SU-DHL-6 (cell line): ENCODE measurements around the gene PRKCA.
"Not testable (repeated sequence)": the region's sequence is repeated elsewhere in the genome, so short reads cannot be mapped to it uniquely, and the experiment has no call there.

Experiments
- H2AFZ ChIP-seq: fragments of 200-600 bp; sonication (generic); 2 replicates; pipeline ENCODE4 v1.6.1; 2014; ENCODE audit warnings: low read depth, mild to moderate bottlenecking, moderate library complexity, mixed read lengths, antibody characterized with exemption, low read length; ENCODE audit not compliant: severe bottlenecking
- H3F3A ChIP-seq: fragments of 200-600 bp; shearing (Covaris generic); 2 replicates; pipeline ENCODE4 v1.6.0; 2016; ENCODE audit warnings: antibody characterized with exemption, mild to moderate bottlenecking; ENCODE audit not compliant: insufficient read depth
- H3K27ac ChIP-seq: fragments of 200-600 bp; sonication (generic); 2 replicates; pipeline ENCODE4 v1.5.1; 2016; ENCODE audit warnings: low read depth, mild to moderate bottlenecking, low read length, moderate library complexity, mixed read lengths
- H3K27me3 ChIP-seq: fragments of 200-600 bp; sonication (generic), shearing (Covaris generic); 2 replicates; pipeline ENCODE4 v1.6.0; 2014; ENCODE audit warnings: mild to moderate bottlenecking, low read length
- H3K36me3 ChIP-seq: fragments of 200-600 bp; sonication (generic); 2 replicates; pipeline ENCODE4 v1.6.1; 2014; ENCODE audit warnings: mild to moderate bottlenecking, low read length, mixed read lengths
- H3K4me2 ChIP-seq: fragments of 300-600, 200-600 bp; shearing (Covaris generic), sonication (generic); 2 replicates; pipeline ENCODE4 v1.6.0; 2014; ENCODE audit warnings: low read length, low read depth, mild to moderate bottlenecking; ENCODE audit not compliant: poor library complexity, severe bottlenecking
- H3K4me3 ChIP-seq: fragments of 200-600 bp; sonication (generic); 2 replicates; pipeline ENCODE4 v1.5.1; 2014; ENCODE audit warnings: antibody characterized with exemption, low read length, mild to moderate bottlenecking, mixed read lengths; ENCODE audit not compliant: insufficient read depth, poor library complexity, severe bottlenecking
- H3K79me2 ChIP-seq: fragments of 200-600 bp; sonication (generic); 2 replicates; pipeline ENCODE4 v1.6.1; 2014; ENCODE audit warnings: mild to moderate bottlenecking, low read length, moderate library complexity; ENCODE audit not compliant: insufficient read depth
- H3K9ac ChIP-seq: fragments of 200-600 bp; sonication (generic); 2 replicates; pipeline ENCODE4 v1.7.0; 2014; ENCODE audit warnings: mild to moderate bottlenecking, low read length
- H3K9me2 ChIP-seq: fragments of 200-600 bp; sonication (generic); replicated peaks from 2 replicates; pipeline ENCODE4 v1.6.1; 2014; ENCODE audit warnings: low read length; ENCODE audit not compliant: insufficient read depth
- H3K9me3 ChIP-seq: fragments of 200-600 bp; sonication (generic); 2 replicates; pipeline ENCODE4 v1.6.1; 2014; ENCODE audit warnings: low read length, mixed read lengths; ENCODE audit not compliant: insufficient read depth
- H4K20me1 ChIP-seq: fragments of 200-600 bp; sonication (generic); 2 replicates; pipeline ENCODE4 v1.6.1; 2014; ENCODE audit warnings: low read depth, mild to moderate bottlenecking, antibody characterized with exemption, low read length, moderate library complexity, mixed read lengths
- CTCF ChIP-seq: fragments of 200-600 bp; sonication (generic); IDR thresholded peaks from one replicate; pipeline ENCODE4 v1.5.1; 2017; ENCODE audit warnings: antibody characterized with exemption, mild to moderate bottlenecking, low read length, moderate library complexity; ENCODE audit not compliant: insufficient read depth, poor library complexity, severe bottlenecking
- EZH2phosphoT487 ChIP-seq: fragments of 200-600 bp; sonication (generic), shearing (Covaris generic); conservative IDR thresholded peaks from 2 replicates; pipeline ENCODE4 v1.6.1; 2018; ENCODE audit warnings: mild to moderate bottlenecking, antibody characterized with exemption, low read length, moderate library complexity, mixed read lengths

PRKCA gene

GRCh38 chr17:66343531-66344078 lies 41.2 kb downstream of the PRKCA start:
- peaks cover 11% of the 10 kb centered on the region; the same call in 1 of the 2 replicates for H3F3A ChIP-seq
- H3K27me3 ChIP-seq, result no peaks in the 10 kb centered on the region
- no peaks in the 10 kb centered on the region for H3K9me2 ChIP-seq
- no peak overlapping the region for H3K9ac ChIP-seq
- peaks cover 19% of the 10 kb centered on the region for H4K20me1 ChIP-seq
- no peak overlapping the region for H3K4me2 ChIP-seq
- H3K27ac ChIP-seq, result no peak overlapping the region
- peaks cover 98% of the 10 kb centered on the region for H3K79me2 ChIP-seq
- no peak overlapping the region for H3K4me3 ChIP-seq
- no peaks in the 10 kb centered on the region for H3K9me3 ChIP-seq
- TF ChIP-seq CTCF (no peak), EZH2phosphoT487 (no peak)
- H2AFZ ChIP-seq, result no peak overlapping the region
- H3K36me3 ChIP-seq, result 0 out of 2 replicates have a peak, but pooled peaks cover 3% of the 10 kb centered on the region

- TF ChIP-seq CTCF, result no peak
- TF ChIP-seq EZH2phosphoT487, result no peak
- Histone ChIP-seq H3K27me3 (no peaks in the 10 kb centered on the region), H3K27ac (no peak overlapping the region), H3F3A (peaks cover 10% of the 10 kb centered on the region; the same call in 1 of the 2 replicates), H3K79me2 (peaks cover 98% of the 10 kb centered on the region), H3K4me2 (no peak overlapping the region), H4K20me1 (peaks cover 21% of the 10 kb centered on the region), H3K9me3 (no peaks in the 10 kb centered on the region), H2AFZ (no peak overlapping the region), H3K9ac (no peak overlapping the region), H3K4me3 (no peak overlapping the region), H3K9me2 (no peaks in the 10 kb centered on the region), H3K36me3 (0 out of 2 replicates have a peak, but pooled peaks cover 3% of the 10 kb centered on the region)
Measured at GRCh38 chr17:66344473-66344872, 42.1 kb downstream of the PRKCA start.

GRCh38 chr17:66345264-66345663 lies 42.9 kb downstream of the PRKCA start:
- H3K27ac ChIP-seq, result no peak overlapping the region

GRCh38 chr17:66345949-66346638 lies 43.7 kb downstream of the PRKCA start:
- not testable (repeated sequence) for H3F3A ChIP-seq, H3K27me3 ChIP-seq, H3K4me2 ChIP-seq, H3K9ac ChIP-seq, H2AFZ ChIP-seq, H3K4me3 ChIP-seq, H3K9me2 ChIP-seq, H3K36me3 ChIP-seq, H3K9me3 ChIP-seq, H3K27ac ChIP-seq
- peaks cover 98% of the 10 kb centered on the region for H3K79me2 ChIP-seq
- peaks cover 21% of the 10 kb centered on the region for H4K20me1 ChIP-seq

More at GRCh38 chr17:66345264-66345663, 42.9 kb downstream of the PRKCA start:
- no peaks in the 10 kb centered on the region for H3K9me3 ChIP-seq
- peaks cover 6% of the 10 kb centered on the region; the same call in 1 of the 2 replicates for H3F3A ChIP-seq
- H3K79me2 ChIP-seq, result peaks cover 98% of the 10 kb centered on the region
- TF ChIP-seq EZH2phosphoT487 (no peak), CTCF (no peak)
- no peak overlapping the region for H3K9ac ChIP-seq
- no peaks in the 10 kb centered on the region for H3K36me3 ChIP-seq
- H3K9me2 ChIP-seq, result no peaks in the 10 kb centered on the region
- H3K4me3 ChIP-seq, result no peak overlapping the region
- no peak overlapping the region for H3K4me2 ChIP-seq
- no peaks in the 10 kb centered on the region for H3K27me3 ChIP-seq
- H2AFZ ChIP-seq, result no peak overlapping the region
- peaks cover 21% of the 10 kb centered on the region for H4K20me1 ChIP-seq
